ENCODE data around the gene VWDE.
"Not testable (repeated sequence)": the region's sequence is repeated elsewhere in the genome, so short reads cannot be mapped to it uniquely, and the experiment has no call there.

The VWDE gene

DNA sequence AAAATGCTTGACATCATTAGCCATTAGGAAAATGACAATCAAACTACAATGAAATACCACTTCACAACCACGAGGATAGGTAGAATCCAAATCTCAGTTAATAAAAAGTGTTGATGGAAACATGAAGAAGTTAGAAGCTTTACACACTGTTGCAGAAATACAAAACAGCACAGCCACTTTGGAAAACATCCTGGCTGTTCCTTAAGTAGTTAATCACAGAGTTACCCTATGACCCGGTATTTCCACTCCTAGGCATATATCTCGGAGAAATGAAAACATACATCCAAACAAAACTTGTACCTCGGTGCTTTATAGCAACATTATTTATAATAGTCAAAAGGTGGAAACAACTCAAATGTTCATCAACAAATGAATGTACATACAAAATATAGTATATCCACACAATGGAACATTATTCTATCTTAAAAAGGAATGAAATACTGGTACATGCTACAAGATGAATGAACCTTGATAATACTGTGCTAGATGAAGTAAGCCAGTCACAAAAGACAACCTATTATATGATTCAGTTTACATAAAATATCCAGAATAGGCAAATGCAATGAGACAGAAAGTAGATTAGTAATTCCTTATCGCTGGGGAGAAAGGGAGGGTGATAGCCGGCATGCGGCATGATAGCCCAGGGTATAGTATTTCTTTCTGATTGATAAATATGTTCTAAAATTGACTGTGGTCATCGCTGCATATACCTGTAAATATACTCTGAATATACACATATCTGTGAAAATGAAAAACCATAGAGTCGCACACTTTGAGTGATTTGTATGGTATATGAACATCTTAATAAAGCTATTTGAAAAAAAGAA is 1.9 kb downstream of the VWDE start:
- DNase-seq, result no peak

DNA sequence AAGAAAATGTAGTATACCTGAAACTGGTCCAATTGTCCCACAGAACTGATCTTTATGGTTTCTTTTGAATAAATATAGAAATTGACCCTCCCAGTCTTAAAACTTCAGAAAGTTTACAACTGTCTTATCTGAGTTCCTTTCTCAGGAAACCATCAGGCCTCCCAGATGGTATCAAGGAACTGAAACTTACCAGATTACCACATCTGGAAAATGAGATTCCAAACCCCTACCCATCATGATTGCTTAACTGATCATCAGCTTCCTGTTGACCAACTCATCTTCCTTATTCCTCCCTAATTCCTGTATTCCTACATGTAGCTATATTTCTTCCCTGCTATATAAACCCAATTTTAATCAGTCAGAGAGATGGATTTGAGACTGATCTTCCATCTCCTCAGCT is 5.5 kb downstream of the VWDE start:
- no peak for DNase-seq

DNA sequence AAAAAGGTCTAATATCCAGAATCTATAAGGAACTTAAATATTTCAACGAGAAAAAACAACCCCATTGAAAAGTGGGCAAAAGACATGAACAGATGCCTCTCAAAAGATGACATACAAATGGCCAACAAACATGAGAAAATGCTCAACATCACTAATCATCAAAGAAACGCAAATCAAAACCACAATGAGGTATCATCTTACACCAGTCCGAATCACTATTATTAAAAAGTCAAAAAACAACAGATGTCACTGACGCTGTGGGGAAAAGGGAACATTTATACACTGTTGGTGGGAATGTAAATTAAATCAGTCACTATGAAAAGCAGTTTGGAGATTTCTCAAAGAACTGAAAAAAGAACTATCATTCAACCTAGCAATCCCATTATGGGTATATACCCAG is 6.0 kb downstream of the VWDE start:
- no peak for DNase-seq

DNA sequence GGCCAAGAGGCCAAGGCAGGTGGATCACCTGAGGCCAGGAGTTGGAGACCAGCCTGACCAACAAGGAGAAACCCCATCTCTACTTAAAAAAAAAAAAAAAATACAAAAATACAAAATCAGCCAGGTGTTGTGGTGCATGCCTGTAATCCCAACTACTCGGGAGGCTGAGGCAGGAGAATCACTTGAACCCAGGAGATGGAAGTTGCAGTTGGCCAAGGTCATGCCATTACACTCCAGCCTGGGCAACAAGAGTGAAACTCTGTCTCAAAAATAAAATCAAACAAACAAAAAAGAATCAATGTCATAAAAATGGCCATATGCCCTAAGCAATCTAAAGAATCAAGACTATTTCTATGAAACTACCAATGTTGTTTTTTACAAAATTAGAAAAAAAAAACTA is 7.0 kb downstream of the VWDE start:
- not testable (repeated sequence) for DNase-seq

DNA sequence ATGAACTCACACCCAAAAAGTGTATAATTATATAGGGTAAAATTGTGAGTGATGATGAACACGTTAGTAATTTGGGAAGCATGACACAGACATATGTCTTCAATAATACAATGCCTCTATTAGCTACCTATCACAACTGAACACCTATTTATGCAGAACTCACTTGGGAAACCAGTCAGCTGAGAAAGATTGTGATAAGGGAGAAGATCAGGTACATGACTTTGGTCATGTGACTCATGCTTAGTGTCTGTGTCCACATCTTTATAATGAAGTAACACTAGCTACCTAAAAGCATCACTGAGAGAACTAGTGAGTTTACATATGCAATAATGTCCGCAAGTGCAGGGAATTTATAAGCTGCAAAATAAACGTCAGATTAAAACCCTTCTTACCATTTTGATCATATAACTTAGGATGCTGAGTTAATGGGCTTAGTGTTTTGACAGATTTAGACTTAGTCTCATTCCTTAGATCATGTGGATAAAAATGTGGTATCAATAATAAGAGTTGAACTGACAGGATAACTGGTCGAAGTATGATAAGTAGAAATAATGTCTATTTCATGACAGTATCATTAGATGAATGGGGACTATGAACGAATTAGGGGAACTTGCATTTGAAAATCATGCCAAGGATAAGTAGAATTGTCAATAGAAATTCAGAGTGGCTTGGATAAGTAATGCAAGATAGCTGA is 11.6 kb downstream of the VWDE start:
- DNase-seq, result no peak

DNA sequence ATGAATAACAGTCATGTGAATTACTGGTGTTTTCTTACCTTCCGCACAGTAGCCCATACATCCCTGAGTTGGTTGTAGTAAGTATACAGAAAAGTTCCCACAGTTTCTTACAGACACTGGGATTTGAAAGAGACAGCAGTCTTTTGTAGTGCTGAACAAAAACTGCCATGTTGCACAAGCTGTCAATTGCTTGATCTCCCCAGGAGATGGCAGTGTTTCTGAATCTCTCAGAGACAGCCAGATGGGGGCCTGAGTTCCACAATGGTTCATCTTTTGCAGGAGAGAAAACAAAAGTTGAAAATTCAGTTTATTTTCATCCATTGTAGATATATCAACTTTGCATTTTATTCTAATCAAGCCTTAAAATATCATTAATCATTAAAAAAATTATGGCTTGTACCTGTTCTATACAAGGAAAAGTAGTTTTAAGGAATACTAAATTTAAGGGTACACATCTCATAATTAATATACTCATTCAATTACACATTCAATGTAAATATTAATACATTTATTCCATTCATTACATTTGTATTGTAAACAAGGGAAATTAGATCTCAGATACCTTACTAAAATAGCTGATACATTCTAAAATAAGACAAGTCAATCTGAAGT is 14.5 kb downstream of the VWDE start:
- peak in 1 of 2 donors; percentile 1 for DNase-seq

DNA sequence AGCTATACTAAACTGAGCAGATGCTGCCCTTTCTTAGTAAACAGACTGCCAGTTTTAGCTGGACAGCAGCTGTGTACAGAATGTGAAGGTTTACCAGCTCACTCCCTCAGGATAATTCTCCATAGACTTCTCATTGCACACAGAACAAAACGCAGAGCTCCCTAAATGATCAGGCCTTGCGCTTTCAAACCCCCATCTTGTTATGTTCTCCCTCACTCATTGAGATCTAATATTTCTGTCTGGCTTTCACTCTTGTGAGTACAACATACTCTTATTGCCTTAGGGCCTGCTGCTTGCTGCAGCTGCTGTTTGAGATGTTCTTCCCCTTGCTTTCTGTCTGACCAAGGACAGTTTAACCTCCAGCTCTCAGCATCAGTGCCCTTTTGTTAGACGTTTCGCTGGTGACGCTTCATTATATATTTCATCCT is 17.3 kb downstream of the VWDE start:
- no peak for DNase-seq

DNA sequence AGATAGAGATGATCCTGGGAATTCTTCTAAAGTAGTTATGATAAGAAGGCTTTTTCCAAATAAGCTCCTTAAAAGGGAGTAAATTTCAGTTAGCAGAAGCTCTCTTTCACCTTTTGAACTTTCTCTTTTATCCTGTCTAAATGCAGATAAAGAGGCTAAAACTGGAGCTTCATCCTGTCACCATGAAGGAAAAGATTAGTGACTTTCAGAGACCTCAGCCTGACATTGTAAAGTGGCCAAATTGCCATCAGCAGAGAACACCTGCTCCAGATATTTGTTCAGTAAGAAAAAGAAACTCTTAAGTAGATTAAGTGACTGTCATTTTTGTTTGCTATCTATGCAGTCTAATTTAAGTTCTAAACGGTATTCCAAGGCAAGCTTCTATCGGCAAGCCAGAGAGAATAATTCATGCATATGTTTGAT is 18.3 kb downstream of the VWDE start:
- DNase-seq, result no peak

DNA sequence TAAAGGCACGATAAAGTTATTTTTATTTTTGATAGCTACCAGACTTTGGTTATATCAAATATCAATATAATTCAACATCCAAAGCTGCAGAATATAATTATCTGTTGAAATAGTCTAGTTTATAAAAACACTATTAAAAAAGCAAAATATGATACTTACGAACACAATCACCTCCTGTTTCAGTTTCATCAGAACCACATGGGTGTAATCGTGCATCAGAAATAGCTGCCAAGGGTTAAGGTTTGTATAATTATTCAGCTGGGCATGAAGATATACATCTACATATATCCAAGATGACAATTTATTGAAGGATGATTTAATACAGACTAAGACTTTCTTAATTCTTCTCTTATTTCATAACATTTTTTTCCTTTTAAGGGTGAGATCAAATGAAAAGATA is 20.3 kb downstream of the VWDE start:
- DNase-seq, result no peak

DNA sequence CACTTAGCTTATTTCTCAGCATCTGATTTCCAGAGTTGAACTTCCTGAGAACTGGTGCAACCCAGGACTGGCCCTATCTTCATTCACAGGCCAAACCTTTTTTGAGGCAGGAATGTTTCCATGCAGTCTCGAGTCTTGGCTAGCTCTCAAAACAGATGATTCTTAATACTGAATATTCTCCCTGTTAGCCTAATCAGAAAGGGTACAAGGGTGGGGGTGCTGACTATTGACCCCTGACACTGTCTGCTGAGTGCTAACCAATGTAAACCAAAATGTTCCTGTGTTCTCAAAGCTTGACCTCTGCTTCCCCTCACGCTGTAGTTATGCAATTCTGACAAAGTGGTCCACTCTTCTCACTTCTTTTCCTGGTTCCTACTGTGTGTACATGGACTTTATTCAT is 25.3 kb downstream of the VWDE start:
- no peak for DNase-seq

DNA sequence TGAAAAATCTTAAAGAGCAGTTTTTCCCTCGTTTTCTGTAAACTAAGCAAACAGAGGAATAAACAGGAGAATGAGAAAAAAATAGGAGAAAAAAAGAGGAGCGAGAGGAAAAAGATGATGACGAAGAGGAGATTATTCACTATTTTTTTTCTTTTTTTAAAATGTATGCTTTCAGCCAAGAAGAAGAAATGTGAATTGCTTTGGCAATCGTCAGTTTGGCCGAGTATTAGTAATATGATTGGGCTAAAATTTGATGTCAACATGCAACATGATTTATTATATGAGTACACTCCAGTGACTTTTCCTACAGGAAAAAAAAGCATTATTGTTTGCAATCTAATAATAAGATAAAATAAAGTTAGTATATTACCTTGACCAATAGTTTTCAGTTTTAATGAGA is 26.3 kb downstream of the VWDE start:
- no peak for DNase-seq

DNA sequence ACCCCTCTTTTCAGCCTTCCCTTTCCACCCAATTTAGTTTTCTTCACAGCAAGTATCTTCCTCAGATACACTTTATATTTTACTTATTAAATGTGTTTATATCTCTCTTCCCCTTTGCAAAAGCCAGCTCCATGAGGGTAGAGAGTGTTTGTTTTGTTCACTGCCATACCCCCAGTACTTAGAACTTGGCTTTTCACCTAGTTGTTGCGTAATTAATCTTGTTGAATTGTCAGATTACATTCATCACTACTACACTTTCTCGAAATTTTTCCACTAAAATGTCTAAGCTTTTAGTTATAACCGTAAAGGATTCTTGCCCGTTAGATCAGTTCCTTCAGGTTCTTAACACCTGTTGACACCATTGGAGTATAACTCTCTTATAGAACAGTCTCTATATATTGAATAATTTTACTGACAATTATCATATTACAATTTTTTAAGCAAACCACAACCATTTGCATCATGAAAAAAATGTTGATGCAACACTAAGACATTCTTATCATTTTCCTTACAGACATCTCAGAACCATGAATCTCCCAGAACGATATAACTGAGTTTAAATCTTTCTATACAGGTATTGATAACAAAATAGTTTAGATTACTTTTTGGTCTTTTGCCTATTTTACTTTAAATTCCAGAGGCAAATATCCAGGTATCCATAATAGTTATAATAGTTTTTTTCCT is 29.9 kb downstream of the VWDE start:
- no peak for DNase-seq

DNA sequence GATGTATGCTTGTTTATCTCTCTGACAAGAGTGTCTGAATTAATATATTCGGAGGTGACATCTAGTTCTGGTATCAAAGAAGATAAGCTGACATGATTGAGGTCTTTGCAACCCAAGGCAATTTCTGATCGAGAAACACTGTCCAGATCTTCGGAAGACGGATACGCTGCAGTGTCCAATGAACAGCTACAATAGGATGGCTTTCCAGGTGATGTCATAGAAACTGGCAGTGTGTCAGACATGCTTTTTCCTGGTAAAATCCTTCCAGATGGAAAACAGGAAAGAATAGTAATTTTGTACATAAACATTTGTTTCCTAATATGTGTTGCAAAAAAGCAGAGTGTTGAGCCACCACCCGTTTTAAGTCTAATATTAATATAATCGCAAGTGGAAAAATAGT is 33.4 kb downstream of the VWDE start:
- DNase-seq, result no peak

DNA sequence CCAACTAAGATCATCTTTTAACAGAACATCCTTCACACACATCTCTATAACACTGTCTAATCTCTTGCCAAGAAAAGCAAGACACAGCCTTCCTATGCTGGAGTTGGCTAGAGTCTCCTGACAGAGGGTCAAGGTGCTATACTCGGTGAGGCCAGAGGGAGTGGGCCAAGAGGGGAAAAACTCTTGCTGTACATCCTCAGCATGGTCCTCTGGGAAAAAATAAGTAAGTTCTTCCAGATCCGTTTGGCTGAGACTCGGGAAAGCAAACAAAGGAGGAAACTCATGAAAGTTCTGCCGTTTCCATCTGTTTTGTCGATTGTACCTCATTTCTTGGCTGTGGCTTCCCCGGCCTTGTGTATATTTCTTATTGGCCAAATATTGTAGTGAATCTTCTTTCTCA is 33.9 kb downstream of the VWDE start:
- no peak for DNase-seq

DNA sequence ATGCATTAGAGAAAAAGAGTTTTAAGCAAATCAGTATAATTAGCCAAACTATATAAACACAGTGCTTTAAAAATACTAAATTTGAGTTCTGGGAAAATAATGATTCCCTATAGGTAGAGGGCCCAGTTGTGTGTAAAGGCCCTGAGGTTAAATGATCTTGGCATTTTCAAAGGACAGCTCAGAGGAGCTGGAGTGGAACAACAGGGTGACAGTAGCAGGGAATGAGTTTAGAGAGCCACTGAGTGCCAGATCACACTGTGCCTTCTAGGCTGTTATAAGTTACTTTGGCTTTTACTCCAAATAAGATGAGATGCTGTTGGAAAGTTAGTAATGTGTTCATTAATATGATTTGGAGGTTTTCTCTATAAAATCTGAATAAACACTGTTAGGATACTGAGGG is 34.6 kb downstream of the VWDE start:
- DNase-seq, result no peak

DNA sequence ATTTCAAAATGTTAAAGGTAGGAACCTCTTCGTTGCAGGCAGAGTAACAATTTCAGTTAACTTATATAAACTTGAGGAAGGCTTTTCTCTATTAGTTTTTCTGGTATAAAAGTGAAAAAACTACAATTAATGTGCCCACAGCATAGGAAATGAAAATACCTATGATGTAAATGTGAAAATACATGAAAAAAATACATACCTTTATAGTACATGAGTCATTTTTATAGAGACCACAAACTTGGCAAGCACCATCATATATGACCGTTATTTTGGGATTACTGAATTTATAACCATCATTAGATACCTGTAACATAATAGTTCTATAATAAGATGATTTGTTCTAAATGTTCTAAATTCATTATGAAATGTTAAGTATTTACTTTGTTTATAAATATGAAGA is 42.7 kb downstream of the VWDE start:
- DNase-seq, result no peak

DNA sequence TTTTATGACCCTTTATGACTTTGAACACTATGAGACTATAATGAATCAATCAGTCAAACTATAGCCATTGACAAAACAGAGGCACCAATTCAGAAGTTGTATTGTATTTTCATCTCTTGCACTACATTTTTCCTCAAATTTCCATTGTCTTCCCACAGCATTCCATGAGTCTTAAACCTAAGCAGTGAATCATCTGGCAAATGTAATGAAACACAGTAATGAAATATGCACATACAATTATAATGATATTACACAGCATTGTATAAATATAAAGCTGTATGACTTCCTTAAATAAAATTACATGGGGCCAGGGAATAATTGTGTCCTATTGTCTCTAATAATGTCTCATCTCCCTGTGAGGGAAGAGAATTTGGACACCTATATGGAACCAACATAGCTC is 45.0 kb downstream of the VWDE start:
- no peak for DNase-seq

DNA sequence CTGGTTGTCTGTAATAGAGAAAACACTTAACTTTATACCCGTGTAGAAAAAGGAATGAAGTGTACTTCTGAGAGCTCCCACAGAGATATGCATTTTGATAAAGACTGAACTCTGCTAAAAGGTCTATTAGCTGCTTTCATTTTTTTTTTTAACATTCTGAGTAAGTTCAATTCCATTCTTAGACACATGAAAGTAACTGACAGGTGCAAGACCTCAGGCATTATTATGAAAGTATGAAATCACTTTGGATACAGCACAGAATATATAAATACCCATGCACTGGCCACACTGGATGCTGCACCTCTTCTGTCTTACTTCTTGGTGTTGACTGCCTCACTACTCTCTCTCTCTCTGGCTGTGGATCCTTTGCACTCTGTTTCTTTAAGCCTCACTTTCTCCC is 46.2 kb downstream of the VWDE start:
- DNase-seq, result no peak

DNA sequence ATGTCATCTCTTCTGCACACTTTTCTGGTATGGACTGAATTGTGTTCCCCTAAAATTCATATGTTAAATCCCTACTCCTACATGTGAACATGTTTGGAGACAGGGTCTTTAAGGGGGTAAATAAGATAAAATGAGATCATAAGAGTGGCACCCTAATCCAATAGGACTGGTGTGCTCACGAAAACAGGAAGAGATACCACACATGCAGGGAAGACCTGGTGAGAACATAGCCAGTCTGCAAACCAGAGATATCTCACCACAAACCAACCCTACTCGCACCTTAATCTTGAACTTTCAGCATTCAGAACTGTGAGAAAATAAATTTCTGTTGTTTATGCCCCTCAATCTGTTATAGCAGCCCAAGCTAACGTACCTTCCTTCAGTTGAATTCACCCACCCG is 51.8 kb downstream of the VWDE start:
- DNase-seq, result no peak

DNA sequence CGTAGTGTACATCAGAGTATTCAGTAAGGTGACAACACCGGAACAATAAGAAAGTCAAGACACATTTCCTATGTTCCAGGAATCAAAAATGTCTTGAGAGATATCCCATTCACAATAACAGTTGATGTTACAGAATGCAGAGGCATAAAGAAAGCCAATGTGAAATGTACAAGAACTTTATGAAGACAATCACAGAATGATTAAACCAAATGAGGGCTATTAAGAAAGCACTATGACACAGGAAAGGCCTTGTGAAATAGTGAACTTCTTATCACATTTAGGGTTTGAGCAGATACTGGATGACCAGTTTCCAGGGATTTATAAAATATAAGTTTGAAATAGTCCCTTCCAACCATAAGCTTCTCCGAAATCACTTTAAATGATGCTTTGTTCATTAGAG is 52.7 kb downstream of the VWDE start:
- no peak for DNase-seq

DNA sequence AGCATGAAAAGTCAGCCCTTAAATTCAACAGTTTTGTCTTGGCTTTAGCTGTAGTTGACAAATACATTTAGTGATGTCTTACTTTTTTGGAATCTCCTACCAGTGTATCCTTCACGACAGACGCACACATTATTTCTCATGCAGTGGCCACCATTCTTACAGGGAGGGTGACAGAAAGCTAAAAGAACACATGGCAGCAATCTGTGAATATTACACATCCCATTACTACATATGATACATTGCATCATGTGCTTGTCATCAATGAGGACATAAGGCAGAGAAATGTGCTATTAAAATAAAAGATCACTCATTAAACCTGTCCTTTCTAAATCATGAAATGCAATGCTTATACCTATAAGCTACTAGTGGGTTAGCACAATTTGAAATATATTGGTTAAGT is 66.6 kb downstream of the VWDE start:
- DNase-seq, result no peak

DNA sequence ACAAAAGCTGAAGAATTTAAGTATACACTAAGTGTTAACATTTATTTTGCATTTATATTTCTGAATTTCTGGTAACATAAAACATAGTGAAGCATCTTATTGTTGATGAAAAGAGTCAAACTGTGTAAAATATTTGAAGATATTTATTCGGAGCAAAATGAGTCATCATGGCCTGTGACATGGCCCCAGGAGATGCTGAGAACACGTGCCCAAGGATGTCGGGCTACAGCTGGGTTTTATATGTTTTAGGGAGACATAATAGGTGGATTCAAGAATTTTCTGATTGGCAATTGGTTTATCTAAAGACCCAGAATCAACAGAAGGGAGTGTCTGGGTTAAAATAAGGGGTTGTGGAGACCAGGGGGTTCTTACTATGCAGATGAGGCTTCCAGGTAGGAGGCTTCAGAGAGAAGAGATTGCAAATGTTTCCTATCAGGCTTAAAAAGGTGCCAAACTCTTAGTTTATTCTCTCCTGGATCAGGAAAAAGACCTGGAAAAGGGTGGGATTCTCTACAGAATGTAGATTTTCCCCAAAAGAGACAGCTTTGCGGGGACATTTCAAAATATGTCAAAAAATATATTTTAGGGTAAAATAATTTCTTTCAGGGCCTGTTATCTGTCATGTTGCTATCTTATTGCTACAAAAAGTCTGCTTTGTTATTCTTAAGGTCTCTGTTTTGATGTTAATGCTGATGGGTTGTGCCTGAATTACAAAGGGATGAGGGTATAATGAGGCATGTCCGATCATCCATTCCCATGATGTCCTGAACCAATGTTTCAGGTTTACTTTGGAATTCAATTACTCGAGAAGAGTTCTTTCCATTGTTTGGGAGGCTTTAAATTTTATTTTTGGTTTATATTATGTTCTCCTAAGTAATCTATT is 74.5 kb downstream of the VWDE start:
- DNase-seq, result no peak

DNA sequence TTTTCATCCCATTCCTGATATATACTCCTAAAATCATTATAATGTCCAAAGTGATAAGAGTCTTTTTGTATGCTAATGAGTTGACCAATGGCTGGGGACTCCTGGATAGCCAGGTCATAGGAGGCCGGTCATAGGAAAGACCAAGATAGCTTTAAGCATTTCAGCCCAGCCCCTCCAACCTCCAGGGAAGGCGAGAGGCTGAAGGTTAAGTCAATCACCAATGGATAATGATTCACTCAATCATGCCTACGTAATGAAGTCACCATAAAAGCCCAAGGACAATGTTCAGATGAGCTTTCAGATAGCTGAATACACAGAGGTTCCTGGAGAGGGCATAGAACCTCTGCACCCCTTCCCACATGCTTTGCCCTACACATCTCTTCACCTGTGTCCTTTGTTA is 75.7 kb downstream of the VWDE start:
- DNase-seq, result no peak
